ENCODE results near the gene MTMR10. TPM values are rescaled to one million over a fixed set of nuclear protein-coding genes. Genes with fewer than 3 reads are reported as not detected.

MTMR10 gene
- total and polyA plus RNA-seq, 9 donors, result 14.1 to 35.8 (median 23.4) TPM

- H3K27me3 ChIP-seq, result no peaks in the 10 kb centered on the region
- no peak for DNase-seq
- H3K9me3 ChIP-seq, result no peaks in the 10 kb centered on the region
- intact Hi-C loops (cut with DNase I), result no loop called here
- TF ChIP-seq POLR2A (IDR thresholded peaks at IDR 0.05) (no peak), CTCF (IDR thresholded peaks at IDR 0.05) (no peak), EP300 (IDR thresholded peaks at IDR 0.05) (no peak)
- 0 to 4% (median 1%) methylated on average over 5 of the region's 5 CpGs for WGBS, 3 donors
- H3K4me1 ChIP-seq (ENCODE audit: insufficient read depth), result peaks cover 2% of the 10 kb centered on the region
- H3K4me3 ChIP-seq, result no peak overlapping the region
- H3K27ac ChIP-seq, result no peak overlapping the region
- no peaks in the 10 kb centered on the region for H3K36me3 ChIP-seq
Measured at GRCh38 chr15:31032961-31033371, 41.5 kb upstream of the MTMR10 start.

GRCh38 chr15:31031471-31032067 is 40.1 kb upstream of the MTMR10 start:
- Histone ChIP-seq H3K4me1 (ENCODE audit: insufficient read depth) (peaks cover 2% of the 10 kb centered on the region), H3K9me3 (no peaks in the 10 kb centered on the region), H3K27ac (no peak overlapping the region), H3K27me3 (no peaks in the 10 kb centered on the region), H3K36me3 (no peaks in the 10 kb centered on the region), H3K4me3 (no peak overlapping the region)
- TF ChIP-seq CTCF (IDR thresholded peaks at IDR 0.05) (no peak), POLR2A (IDR thresholded peaks at IDR 0.05) (no peak), EP300 (IDR thresholded peaks at IDR 0.05) (no peak)
- intact Hi-C loops (cut with DNase I), result no loop called here
- 94 to 95% (median 94%) methylated on average over 3 of the region's 3 CpGs for WGBS, 3 donors
- no peak for DNase-seq

GRCh38 chr15:31027910-31028578 is 36.6 kb upstream of the MTMR10 start:
- Histone ChIP-seq H3K4me3 (no peak overlapping the region), H3K9me3 (no peaks in the 10 kb centered on the region), H3K27me3 (no peaks in the 10 kb centered on the region), H3K36me3 (no peaks in the 10 kb centered on the region), H3K4me1 (ENCODE audit: insufficient read depth) (peaks cover 3% of the 10 kb centered on the region), H3K27ac (no peak overlapping the region)
- no peak for DNase-seq
- WGBS, 3 donors, result 79 to 87% (median 83%) methylated on average over 8 of the region's 8 CpGs
- TF ChIP-seq CTCF (IDR thresholded peaks at IDR 0.05), result no peak
- TF ChIP-seq POLR2A (IDR thresholded peaks at IDR 0.05), result no peak
- no peak for TF ChIP-seq EP300 (IDR thresholded peaks at IDR 0.05)
- intact Hi-C loops (cut with DNase I), result no loop called here

GRCh38 chr15:31025996-31026395 is 34.6 kb upstream of the MTMR10 start:
- TF ChIP-seq POLR2A (IDR thresholded peaks at IDR 0.05), result no peak
- TF ChIP-seq EP300 (IDR thresholded peaks at IDR 0.05), result no peak
- TF ChIP-seq CTCF (IDR thresholded peaks at IDR 0.05), result no peak
- 95 to 97% (median 97%) methylated on average over 25 of the region's 25 CpGs for WGBS, 3 donors
- Histone ChIP-seq H3K9me3 (no peaks in the 10 kb centered on the region), H3K4me3 (no peak overlapping the region), H3K27me3 (no peaks in the 10 kb centered on the region), H3K4me1 (ENCODE audit: insufficient read depth) (peaks cover 1% of the 10 kb centered on the region), H3K36me3 (no peaks in the 10 kb centered on the region), H3K27ac (no peak overlapping the region)
- no peak for DNase-seq
- intact Hi-C loops (cut with DNase I), result no loop called here

Data from ovary (tissue), 9 donors.